K562 (cell line): Measurements from ENCODE around the gene ITK. TPM values are rescaled to one million over a fixed set of nuclear protein-coding genes. Genes with fewer than 3 reads are reported as not detected.

ENCODE experiments used
- ATAC-seq: fragments of 200-7000 bp; cut with Tn5 transposase; 3 replicates; pipeline ENCODE4 v1.9.1; 2020; ENCODE audit warnings: moderate library complexity
- BruUV-seq: library from RNA; stranded (reverse); fragments of 400-500 nt; replicated peaks from 2 replicates; lab custom pipeline; 2021; lab: Mats Ljungman, UMichigan
- CTCF ChIA-PET: fragments of 300-600 bp; formaldehyde crosslinking; extraction: SDS; loops from one replicate; lab custom pipeline; 2021; ENCODE audit warnings: low intra/inter-chr PET ratio; lab: Yijun Ruan, JAX
- POLR2A ChIA-PET: fragments of 300-600, 350-650 bp; sonication (Branson Sonifier 250); formaldehyde crosslinking; extraction: SDS; loops from one replicate; lab custom pipeline; 2021; ENCODE audit warnings: antibody characterized with exemption, inconsistent platforms; lab: Yijun Ruan, JAX
- DNase-seq, 4 experiments: peaks; one replicate each; pipeline versions ENCODE4 v3.0.0 to v3.0.0-alpha.2; 2011 to 2018; ENCODE audit warnings: low spot score in 3 of 4, mixed read lengths in 3 of 4; ENCODE audit errors: extremely low read depth in 1 of 4
- FAIRE-seq: peaks from 2 replicates; lab custom pipeline; 2011; peaks lifted over from hg19 to GRCh38; lab: Jason Lieb, UNC
- H2AFZ ChIP-seq: 2 replicates; pipeline ENCODE4 v1.6.0; 2011; ENCODE audit warnings: low read depth, low read length, control low read depth, inconsistent platforms
- H3K27ac ChIP-seq: fragments of 200-600 bp; 3 replicates; pipeline ENCODE4 v1.8.0; 2011; ENCODE audit warnings: low read depth, mild to moderate bottlenecking, control low read depth, inconsistent platforms, low read length, moderate library complexity, mixed read lengths; ENCODE audit errors: extremely low read depth
- H3K27me3 ChIP-seq, 2 experiments: fragments of 300-600 bp in 1 of 2; 2 replicates in 1 of 2; 3 replicates in 1 of 2; pipeline versions ENCODE4 v1.6.0 to v1.8.0; 2011; ENCODE audit warnings: inconsistent platforms in 2 of 2, low read length in 2 of 2, mild to moderate bottlenecking in 1 of 2, mixed read lengths in 1 of 2, moderate library complexity in 1 of 2; ENCODE audit not compliant: control insufficient read depth in 2 of 2, insufficient read depth in 2 of 2
- H3K36me3 ChIP-seq: fragments of 300-600 bp; 3 replicates; pipeline ENCODE4 v1.8.0; 2011; ENCODE audit warnings: mild to moderate bottlenecking, low read length, inconsistent platforms; ENCODE audit not compliant: control insufficient read depth, insufficient read depth
- H3K4me1 ChIP-seq, 2 experiments: fragments of 200-600 bp in 1 of 2; replicated peaks in 1 of 2; 2 replicates in 1 of 2; 3 replicates in 1 of 2; pipeline versions ENCODE4 v1.5.1 to v1.8.0; 2011; ENCODE audit warnings: inconsistent platforms in 2 of 2, low read length in 2 of 2, mild to moderate bottlenecking in 1 of 2, mixed read lengths in 1 of 2, moderate library complexity in 1 of 2; ENCODE audit not compliant: control insufficient read depth in 2 of 2, insufficient read depth in 2 of 2
- H3K4me2 ChIP-seq: 2 replicates; pipeline ENCODE4 v1.6.1; 2011; ENCODE audit warnings: low read length, control low read depth, inconsistent platforms, mixed read lengths; ENCODE audit not compliant: insufficient read depth
- H3K4me3 ChIP-seq: fragments of 200-600 bp; sonication (generic), shearing (Covaris generic); 2 replicates; pipeline ENCODE4 v1.5.1; 2016; ENCODE audit warnings: control low read depth, inconsistent platforms
- H3K79me2 ChIP-seq: fragments of 200-600 bp; 3 replicates; pipeline ENCODE4 v1.8.0; 2011; ENCODE audit warnings: low read length, inconsistent platforms; ENCODE audit not compliant: control insufficient read depth, insufficient read depth
- H3K9ac ChIP-seq, 2 experiments: 2 replicates each; pipeline versions ENCODE4 v1.6.0 to v1.6.1; 2011; ENCODE audit warnings: low read depth in 2 of 2, low read length in 2 of 2, control low read depth in 1 of 2, inconsistent platforms in 1 of 2, mild to moderate bottlenecking in 1 of 2, mixed read lengths in 1 of 2; ENCODE audit not compliant: insufficient read depth in 1 of 2
- H3K9me1 ChIP-seq: one replicate; pipeline ENCODE4 v1.6.0; 2011; ENCODE audit warnings: inconsistent platforms, mild to moderate bottlenecking, low read length, moderate library complexity; ENCODE audit not compliant: control insufficient read depth, insufficient read depth
- H3K9me3 ChIP-seq: replicated peaks from 2 replicates; pipeline ENCODE4 v1.5.1; 2011; ENCODE audit warnings: low read depth, low read length, inconsistent platforms; ENCODE audit not compliant: control insufficient read depth, insufficient read depth
- H4K20me1 ChIP-seq: replicated peaks from 2 replicates; pipeline ENCODE4 v1.6.1; 2011; ENCODE audit warnings: low read length, inconsistent platforms, mixed read lengths; ENCODE audit not compliant: control insufficient read depth, insufficient read depth
- ESRRA ChIP-seq: fragments of 450-650 bp; IDR thresholded peaks from 2 replicates; pipeline ENCODE4 v1.6.1; 2014; ENCODE audit warnings: low read depth, mild to moderate bottlenecking, moderate library complexity, borderline replicate concordance
- GTF2A2 ChIP-seq: IDR thresholded peaks from 2 replicates; pipeline ENCODE4 v1.6.1; 2016; ENCODE audit warnings: mild to moderate bottlenecking, missing genetic modification characterization, missing compliant biosample characterization
- MTA3 ChIP-seq: fragments of 450-650 bp; formaldehyde crosslinking; IDR thresholded peaks from 2 replicates; pipeline ENCODE4 v1.6.1; 2017; ENCODE audit warnings: mild to moderate bottlenecking, borderline replicate concordance
- PML ChIP-seq: IDR thresholded peaks from 2 replicates; pipeline ENCODE4 v1.6.1; 2012; ENCODE audit warnings: low read length, inconsistent platforms
- RBM14 ChIP-seq: fragments of 200-400 bp; formaldehyde crosslinking; IDR thresholded peaks from 2 replicates; pipeline ENCODE4 v1.6.1; 2018; ENCODE audit warnings: low read depth, mild to moderate bottlenecking, low read length, moderate library complexity, borderline replicate concordance; ENCODE audit not compliant: insufficient read depth
- SP2 ChIP-seq: IDR thresholded peaks from 2 replicates; pipeline ENCODE4 v1.6.1; 2011; ENCODE audit warnings: mild to moderate bottlenecking, low read depth, low read length, moderate library complexity; ENCODE audit not compliant: poor library complexity, severe bottlenecking; ENCODE audit errors: extremely low read depth
- WGBS: fragments of 100-300 bp; shearing (Covaris generic); methylation state at CpG from one replicate; pipeline ENCODE4 v1.1.6; 2016; ENCODE audit warnings: low coverage, mixed read lengths; ENCODE audit not compliant: insufficient coverage; ENCODE audit errors: missing lambda C conversion rate; 5-methylcytosine and 5-hydroxymethylcytosine counted together
- in situ Hi-C: fragments of 300-500 bp; cut with MboI; formaldehyde crosslinking; loops from 4 replicates; pipeline ENCODE4 v1.15.0; 2018; ENCODE audit warnings: inconsistent platforms, mixed read lengths
- intact Hi-C: fragments of 100-400 bp; cut with micrococcal nuclease; formaldehyde crosslinking; loops from 2 replicates; pipeline ENCODE4 v1.14.2; 2022
- polyA plus RNA-seq, 8 experiments: library from polyadenylated mRNA; depleted of rRNA in 4 of 8; stranded (reverse) in 5 of 8; unstranded in 3 of 8; fragments of >200 nt; fragmentation: Nextera tagmentation in 2 of 8; fragmentation: Illumina TruSeq in 1 of 8; extraction: Ambion mirVana in 2 of 8; extraction: Trizol in 1 of 8; gene quantifications; 2 replicates each; pipeline versions ENCODE4 v1.2.1 to v1.2.3, GENCODE V29; 2011 to 2014; ENCODE audit warnings: inconsistent platforms in 1 of 8, missing spikeins in 1 of 8
- total RNA-seq, 7 experiments: library from RNA; depleted of rRNA in 6 of 7; stranded (reverse); fragments of >200 nt in 6 of 7; fragmentation: Illumina TruSeq in 2 of 7; extraction: Trizol in 2 of 7; gene quantifications; 2 replicates each; pipeline versions ENCODE4 v1.2.1 to v1.2.3, GENCODE V29; 2011 to 2021; ENCODE audit warnings: low replicate concordance in 1 of 7
- TF ChIP-seq, protein P1 (sequence below): sonication (generic); formaldehyde crosslinking; IDR thresholded peaks from 2 replicates; pipeline ENCODE4 v1.8.0; 2022; ENCODE audit warnings: mild to moderate bottlenecking, missing genetic modification reagents

The ITK gene
- total and polyA plus RNA-seq, 9 of the 15 experiments (the other 6 are each of a cell fraction or from before 2014, with no cell fraction given), result 0.04 to 0.75 TPM; not detected in 7

DNA sequence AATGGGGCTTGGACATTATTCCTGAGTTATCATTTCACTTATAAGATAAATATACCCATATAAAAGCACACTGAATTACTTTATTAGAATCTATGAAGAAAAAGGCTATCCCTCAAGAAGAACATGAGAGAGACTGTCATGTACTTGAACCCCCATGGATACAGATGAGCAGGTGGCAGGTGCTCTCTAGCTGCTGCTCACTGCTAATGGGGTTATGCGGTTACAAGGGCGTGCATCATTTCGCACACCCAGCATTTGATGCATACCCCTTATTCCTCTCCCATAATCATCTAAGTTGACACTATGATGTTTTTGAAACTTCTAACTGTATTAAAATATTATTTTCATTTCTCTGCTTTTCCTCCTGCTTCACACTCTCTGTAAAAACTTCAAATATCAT lies 16.4 kb downstream of the ITK start:
- ChIA-PET POLR2A (no interaction called here), CTCF (no interaction called here)
- in situ Hi-C loops (no loop called here), intact Hi-C loops (no loop called here)
- BruUV-seq, result no TSS peak
- no peak for FAIRE-seq
- Histone ChIP-seq H3K27me3 (peaks cover 0 to 5% of the 10 kb centered on the region in 2 experiments; a peak in 1 of 5 replicates), H3K4me2 (no peak overlapping the region), H3K4me3 (no peak overlapping the region), H2AFZ (no peak overlapping the region), H3K9me1 (no peaks in the 10 kb centered on the region), H3K27ac (no peak overlapping the region), H3K4me1 (no peaks in the 10 kb centered on the region), H3K79me2 (no peaks in the 10 kb centered on the region), H3K36me3 (no peaks in the 10 kb centered on the region), H3K9me3 (no peaks in the 10 kb centered on the region), H3K9ac (no peak overlapping the region), H4K20me1 (no peaks in the 10 kb centered on the region)
- no peak for TF ChIP-seq SP2
- TF ChIP-seq MTA3, result no peak
- TF ChIP-seq PML, result no peak
- TF ChIP-seq, protein P1, sequence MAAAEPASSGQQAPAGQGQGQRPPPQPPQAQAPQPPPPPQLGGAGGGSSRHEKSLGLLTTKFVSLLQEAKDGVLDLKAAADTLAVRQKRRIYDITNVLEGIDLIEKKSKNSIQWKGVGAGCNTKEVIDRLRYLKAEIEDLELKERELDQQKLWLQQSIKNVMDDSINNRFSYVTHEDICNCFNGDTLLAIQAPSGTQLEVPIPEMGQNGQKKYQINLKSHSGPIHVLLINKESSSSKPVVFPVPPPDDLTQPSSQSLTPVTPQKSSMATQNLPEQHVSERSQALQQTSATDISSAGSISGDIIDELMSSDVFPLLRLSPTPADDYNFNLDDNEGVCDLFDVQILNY (CRISPR knock-in tag), result no peak
- no peak for TF ChIP-seq ESRRA
- TF ChIP-seq GTF2A2 (tag), result no peak
- TF ChIP-seq RBM14, result no peak
- ATAC-seq, result no peak
- 2% methylated on average over 3 of the region's 3 CpGs for WGBS
- DNase-seq, result no peak
